H1 (cell line): ENCODE measurements around the gene NUP205. TPM values are rescaled to one million over a fixed set of nuclear protein-coding genes. Genes with fewer than 3 reads are reported as not detected.

Experiments
- CTCF ChIA-PET: fragments of 300-600 bp; sonication (Branson Sonifier 250); formaldehyde crosslinking; loops from one replicate; lab custom pipeline; 2021; ENCODE audit not compliant: partially characterized antibody; lab: Charles Lee
- POLR2A ChIA-PET: fragments of 300-600 bp; sonication (Branson Sonifier 250); formaldehyde crosslinking; loops from one replicate; lab custom pipeline; 2021; ENCODE audit warnings: inconsistent platforms; ENCODE audit not compliant: partially characterized antibody; lab: Charles Lee
- DNase-seq, 2 experiments: peaks; one replicate each; pipeline versions ENCODE4 v3.0.0 to v3.0.0-alpha.2; 2010 to 2022; ENCODE audit warnings: low spot score in 2 of 2, low read depth in 1 of 2, mixed read lengths in 1 of 2
- FAIRE-seq: peaks from 2 replicates; lab custom pipeline; 2011; peaks lifted over from hg19 to GRCh38; lab: Jason Lieb, UNC
- H2AFZ ChIP-seq: 2 replicates; pipeline ENCODE4 v1.8.1; 2012; ENCODE audit warnings: low read length, inconsistent platforms
- H2AK5ac ChIP-seq: 2 replicates; pipeline ENCODE4 v1.6.1; 2013; ENCODE audit warnings: low read depth, low read length
- H2BK120ac ChIP-seq: replicated peaks from 2 replicates; pipeline ENCODE3; 2013; ENCODE audit warnings: low read depth, low read length, inconsistent platforms
- H2BK12ac ChIP-seq: 2 replicates; pipeline ENCODE4 v1.6.1; 2013; ENCODE audit warnings: low read depth, low read length
- H2BK15ac ChIP-seq: 2 replicates; pipeline ENCODE4 v1.6.1; 2013; ENCODE audit warnings: low read length
- H2BK20ac ChIP-seq: 2 replicates; pipeline ENCODE4 v1.6.1; 2013; ENCODE audit warnings: low read length
- H2BK5ac ChIP-seq: 2 replicates; pipeline ENCODE4 v1.6.1; 2013; ENCODE audit warnings: low read depth, low read length
- H3K14ac ChIP-seq: 2 replicates; pipeline ENCODE4 v1.6.1; 2013; ENCODE audit warnings: inconsistent platforms; ENCODE audit not compliant: insufficient read length
- H3K18ac ChIP-seq: 2 replicates; pipeline ENCODE4 v1.6.1; 2013; ENCODE audit warnings: low read length; ENCODE audit errors: extremely low read depth
- H3K23ac ChIP-seq: 2 replicates; pipeline ENCODE4 v1.6.1; 2013; ENCODE audit warnings: inconsistent platforms; ENCODE audit not compliant: insufficient read length
- H3K23me2 ChIP-seq: 2 replicates; pipeline ENCODE4 v1.6.1; 2013; ENCODE audit warnings: low read depth, low read length
- H3K27ac ChIP-seq: 2 replicates; pipeline ENCODE4 v1.6.1; 2011; ENCODE audit warnings: low read depth, low read length, inconsistent platforms
- H3K27me3 ChIP-seq, 4 experiments: replicated peaks in 1 of 4; 1 replicate in 1 of 4; 2 replicates in 3 of 4; pipeline versions ENCODE4 v1.6.1 to v1.8.1; 2011 to 2013; ENCODE audit warnings: low read length in 3 of 4, mild to moderate bottlenecking in 3 of 4, inconsistent platforms in 2 of 4, mixed read lengths in 2 of 4, moderate library complexity in 1 of 4; ENCODE audit not compliant: control insufficient read depth in 3 of 4, insufficient read depth in 3 of 4; ENCODE audit errors: extremely low read depth in 1 of 4
- H3K36me3 ChIP-seq, 4 experiments: 2 replicates each; pipeline versions ENCODE4 v1.6.1 to v1.8.1; 2011 to 2013; ENCODE audit warnings: mild to moderate bottlenecking in 4 of 4, low read length in 3 of 4, moderate library complexity in 2 of 4, control low read depth in 1 of 4, inconsistent platforms in 1 of 4; ENCODE audit not compliant: insufficient read depth in 4 of 4, control insufficient read depth in 2 of 4
- H3K4ac ChIP-seq: replicated peaks from 2 replicates; pipeline ENCODE3; 2013; ENCODE audit warnings: low read length, low read depth, mixed read lengths, inconsistent platforms; ENCODE audit not compliant: insufficient read length
- H3K4me1 ChIP-seq, 4 experiments: replicated peaks in 1 of 4; 1 replicate in 1 of 4; 2 replicates in 3 of 4; pipeline versions ENCODE4 v1.6.1 to v1.8.1; 2011 to 2013; ENCODE audit warnings: low read length in 3 of 4, inconsistent platforms in 2 of 4, mixed read lengths in 1 of 4; ENCODE audit not compliant: insufficient read depth in 4 of 4, control insufficient read depth in 3 of 4
- H3K4me2 ChIP-seq, 2 experiments: 2 replicates each; pipeline versions ENCODE4 v1.6.1 to v1.8.1; 2011 to 2013; ENCODE audit warnings: low read depth in 2 of 2, low read length in 2 of 2, control low read depth in 1 of 2, inconsistent platforms in 1 of 2, mild to moderate bottlenecking in 1 of 2; ENCODE audit not compliant: insufficient read depth in 1 of 2
- H3K4me3 ChIP-seq, 4 experiments: fragments of 200-600, 300-600 bp in 1 of 4; sonication (generic), shearing (Covaris generic), sonication (Bioruptor Twin) in 1 of 4; 2 replicates each; pipeline versions ENCODE4 v1.5.1 to v1.8.1; 2011 to 2016; ENCODE audit warnings: low read length in 4 of 4, low read depth in 3 of 4, control low read depth in 2 of 4, inconsistent platforms in 2 of 4, mild to moderate bottlenecking in 2 of 4, mixed read lengths in 1 of 4, moderate library complexity in 1 of 4; ENCODE audit not compliant: insufficient read depth in 2 of 4; ENCODE audit errors: extremely low read depth in 1 of 4
- H3K56ac ChIP-seq: replicated peaks from 2 replicates; pipeline ENCODE3; 2013; ENCODE audit warnings: low read depth, mild to moderate bottlenecking, mixed read lengths, low read length, inconsistent platforms; ENCODE audit not compliant: insufficient read length
- H3K79me1 ChIP-seq: 2 replicates; pipeline ENCODE4 v1.6.1; 2013; ENCODE audit warnings: low read depth, low read length, control low read depth
- H3K79me2 ChIP-seq, 2 experiments: 2 replicates each; pipeline versions ENCODE4 v1.6.1 to v1.8.1; 2012 to 2013; ENCODE audit warnings: low read length in 2 of 2, mild to moderate bottlenecking in 2 of 2, inconsistent platforms in 1 of 2; ENCODE audit not compliant: insufficient read depth in 2 of 2, control insufficient read depth in 1 of 2
- H3K9ac ChIP-seq, 4 experiments: replicated peaks in 1 of 4; 1 replicate in 1 of 4; 2 replicates in 3 of 4; pipeline versions ENCODE4 v1.6.1 to v1.8.1; 2011 to 2013; ENCODE audit warnings: low read depth in 3 of 4, low read length in 3 of 4, control low read depth in 2 of 4, mild to moderate bottlenecking in 2 of 4, moderate library complexity in 2 of 4, inconsistent platforms in 1 of 4; ENCODE audit errors: extremely low read depth in 1 of 4
- H3K9me3 ChIP-seq, 2 experiments: 2 replicates each; pipeline versions ENCODE4 v1.6.1 to v1.8.1; 2012 to 2013; ENCODE audit warnings: mild to moderate bottlenecking in 2 of 2, moderate library complexity in 2 of 2, control low read depth in 1 of 2, inconsistent platforms in 1 of 2, low read depth in 1 of 2, low read length in 1 of 2, mixed read lengths in 1 of 2; ENCODE audit not compliant: insufficient read depth in 2 of 2
- H4K20me1 ChIP-seq, 2 experiments: replicated peaks in 1 of 2; 2 replicates each; pipeline versions ENCODE3 to v1.8.1; 2011 to 2013; ENCODE audit warnings: inconsistent platforms in 2 of 2, low read length in 2 of 2, mild to moderate bottlenecking in 1 of 2; ENCODE audit not compliant: insufficient read depth in 2 of 2, control insufficient read depth in 1 of 2
- H4K5ac ChIP-seq: 2 replicates; pipeline ENCODE4 v1.6.1; 2013; ENCODE audit warnings: low read length, low read depth, mixed read lengths, inconsistent platforms; ENCODE audit not compliant: insufficient read length
- H4K8ac ChIP-seq: 2 replicates; pipeline ENCODE4 v1.8.0; 2013; ENCODE audit warnings: mild to moderate bottlenecking, moderate library complexity, low read length, inconsistent platforms; ENCODE audit not compliant: insufficient read depth; ENCODE audit errors: extremely low read depth
- H4K91ac ChIP-seq: replicated peaks from 2 replicates; pipeline ENCODE3; 2013; ENCODE audit warnings: low read length, mixed read lengths, inconsistent platforms; ENCODE audit not compliant: insufficient read length
- ATF3 ChIP-seq: IDR thresholded peaks from 2 replicates; pipeline ENCODE4 v1.6.1; 2011; ENCODE audit warnings: low read depth, mild to moderate bottlenecking, low read length; ENCODE audit not compliant: insufficient read depth
- BCL11A ChIP-seq, 2 experiments: IDR thresholded peaks; one replicate each; pipeline ENCODE4 v1.6.1; 2011; ENCODE audit warnings: low read depth in 2 of 2, low read length in 2 of 2, mild to moderate bottlenecking in 2 of 2
- CREB1 ChIP-seq: IDR thresholded peaks from 2 replicates; pipeline ENCODE4 v1.6.1; 2012; ENCODE audit warnings: inconsistent platforms
- EP300 ChIP-seq, 2 experiments: IDR thresholded peaks; 1 replicate in 1 of 2; 2 replicates in 1 of 2; pipeline ENCODE4 v1.6.1; 2011 to 2012; ENCODE audit warnings: low read depth in 2 of 2, low read length in 2 of 2, mild to moderate bottlenecking in 2 of 2, borderline replicate concordance in 1 of 2, inconsistent platforms in 1 of 2, moderate library complexity in 1 of 2
- RBBP5 ChIP-seq: IDR thresholded peaks from 2 replicates; pipeline ENCODE4 v1.7.1; 2012; ENCODE audit warnings: low read depth, mild to moderate bottlenecking, inconsistent platforms, low read length, moderate library complexity, borderline replicate concordance
- SIN3A ChIP-seq, 2 experiments: IDR thresholded peaks in 1 of 2; conservative IDR thresholded peaks in 1 of 2; 2 replicates each; pipeline ENCODE4 v1.6.1; 2011 to 2012; ENCODE audit warnings: low read length in 2 of 2, improper control_type of control experiment in 1 of 2, low read depth in 1 of 2, mild to moderate bottlenecking in 1 of 2
- SP2 ChIP-seq: IDR thresholded peaks from 2 replicates; pipeline ENCODE4 v1.6.1; 2012; ENCODE audit warnings: mild to moderate bottlenecking, low read length, inconsistent platforms
- SUZ12 ChIP-seq: fragments of 200-600 bp; sonication (generic); IDR thresholded peaks from 2 replicates; pipeline ENCODE4 v1.6.1; 2012; ENCODE audit warnings: mild to moderate bottlenecking, inconsistent platforms, low read length, moderate library complexity, mixed read lengths
- ZNF274 ChIP-seq: IDR thresholded peaks from 2 replicates; pipeline ENCODE4 v1.7.0; 2012; ENCODE audit warnings: low read length, borderline replicate concordance; ENCODE audit errors: extremely low read depth
- WGBS, 2 experiments: shearing (Covaris generic) in 1 of 2; methylation state at CpG; one replicate each; pipeline versions ENCODE4 v1.1.6 to v1.1.7; 2013 to 2015; ENCODE audit warnings: low lambda C conversion rate in 2 of 2, mixed read lengths in 2 of 2, inconsistent platforms in 1 of 2, low coverage in 1 of 2, missing lambda C conversion rate in 1 of 2; ENCODE audit not compliant: insufficient replicate concordance in 2 of 2, insufficient coverage in 1 of 2, insufficient read length in 1 of 2; ENCODE audit errors: extremely low coverage in 1 of 2, missing lambda C conversion rate in 1 of 2; 5-methylcytosine and 5-hydroxymethylcytosine counted together
- polyA plus RNA-seq, 7 experiments: library from polyadenylated mRNA; depleted of rRNA in 3 of 7; stranded (reverse) in 5 of 7; unstranded in 2 of 7; fragments of >200 nt in 5 of 7; fragments of 200-250 nt in 2 of 7; gene quantifications; 1 replicate in 5 of 7; 2 replicates in 1 of 7; 4 replicates in 1 of 7; pipeline versions ENCODE4 v1.2.1 to v1.2.3, GENCODE V29; 2011 to 2013; ENCODE audit warnings: missing spikeins in 2 of 7, mixed read lengths in 2 of 7
- total RNA-seq: library from RNA; stranded (reverse); fragmentation: NEBNext Ultra II Directional; extraction: Animal tissue kit (Norgen Biotek cat#: 25700); gene quantifications from 2 replicates; pipeline ENCODE4 v1.2.1, GENCODE V29; 2021

Gene NUP205
- total and polyA plus RNA-seq, 2 of the 8 experiments (the other 6 are each of a cell fraction or from before 2014, with no cell fraction given), result 148 to 216 TPM

GRCh38 chr7:135690566-135690965 is 132.8 kb downstream of the NUP205 start:
- no peak overlapping the region for H2BK12ac ChIP-seq
- no peaks in the 10 kb centered on the region for H3K4me1 ChIP-seq
- 85% methylated on average over 3 of the region's 3 CpGs; no CpG with 5 or more reads in 1 of the 2 experiments for WGBS, 2 experiments
- no peak overlapping the region for H4K91ac ChIP-seq
- H2BK20ac ChIP-seq, result no peak overlapping the region
- H3K9me3 ChIP-seq, result no peaks in the 10 kb centered on the region
- no peak overlapping the region for H2AFZ ChIP-seq
- no peaks in the 10 kb centered on the region for H3K27me3 ChIP-seq
- no peak overlapping the region for H3K14ac ChIP-seq
- H3K79me1 ChIP-seq, result no peaks in the 10 kb centered on the region
- no peak overlapping the region for H3K4ac ChIP-seq
- FAIRE-seq, result no peak
- H3K79me2 ChIP-seq, result no peaks in the 10 kb centered on the region
- H2BK15ac ChIP-seq, result no peak overlapping the region
- H3K23ac ChIP-seq, result no peak overlapping the region
- H3K4me3 ChIP-seq, result no peak overlapping the region
- no peak overlapping the region for H2BK120ac ChIP-seq
- ChIA-PET CTCF (interaction anchor here (0.7 to 3.7 kb wide), 7 partner anchors 14 to 1472 kb away, joined by 3 to 26 read pairs (median 8); partner anchors contain the start of gene STMP1), POLR2A (interaction anchor here (1.5 kb wide), 1 partner anchor 11 kb away, joined by 3 read pairs; no protein-coding TSS in a partner anchor)
- H3K27ac ChIP-seq, result no peak overlapping the region
- no peak overlapping the region for H2BK5ac ChIP-seq
- no peaks in the 10 kb centered on the region for H3K23me2 ChIP-seq
- no peak overlapping the region for H3K18ac ChIP-seq
- H3K36me3 ChIP-seq, result peaks cover 0 to 15% (median 4%) of the 10 kb centered on the region in 4 experiments; a peak in 3 of 8 replicates
- no peak for DNase-seq
- no peak overlapping the region for H4K8ac ChIP-seq
- H4K5ac ChIP-seq, result no peak overlapping the region
- TF ChIP-seq EP300 (IDR thresholded peaks at IDR 0.05; ENCODE audit: borderline replicate concordance in 1 of 2, low read depth in 2 of 2, low read length in 2 of 2), result no peak
- no peak for TF ChIP-seq SIN3A (conservative IDR thresholded peaks at IDR 0.05 in 1 of 2, IDR thresholded peaks at IDR 0.05 in 1 of 2; ENCODE audit: low read depth in 1 of 2, low read length in 2 of 2)
- TF ChIP-seq CREB1, result no peak
- no peak for TF ChIP-seq SUZ12
- no peak for TF ChIP-seq SP2
- no peak for TF ChIP-seq ATF3
- no peak for TF ChIP-seq BCL11A (IDR thresholded peaks at IDR 0.05; ENCODE audit: low read depth in 2 of 2, low read length in 2 of 2)
- no peak for TF ChIP-seq ZNF274
- TF ChIP-seq RBBP5, result no peak
- H3K9ac ChIP-seq, result no peak overlapping the region
- no peak overlapping the region for H3K4me2 ChIP-seq
- H2AK5ac ChIP-seq, result no peak overlapping the region
- no peak overlapping the region for H3K56ac ChIP-seq
- no peaks in the 10 kb centered on the region for H4K20me1 ChIP-seq
